Measurements from ENCODE around the gene PTPRE.

GRCh38 chr10:127989481-127990012 lies 82.6 kb downstream of the PTPRE start:
- TF ChIP-seq PATZ1 (CRISPR knock-in tag; IDR thresholded peaks at IDR 0.05; ENCODE audit: borderline replicate concordance) (no peak), TOX (CRISPR knock-in tag; IDR thresholded peaks at IDR 0.05; ENCODE audit: borderline replicate concordance) (no peak), ZFP3 (CRISPR knock-in tag; IDR thresholded peaks at IDR 0.05) (no peak), ARNTL (CRISPR knock-in tag; IDR thresholded peaks at IDR 0.05; ENCODE audit: borderline replicate concordance, low read depth) (no peak), ZFP30 (CRISPR knock-in tag; IDR thresholded peaks at IDR 0.05) (no peak), RARB (CRISPR knock-in tag; IDR thresholded peaks at IDR 0.05) (no peak), OSR1 (CRISPR knock-in tag; IDR thresholded peaks at IDR 0.05) (no peak), CSRNP3 (CRISPR knock-in tag; IDR thresholded peaks at IDR 0.05) (no peak), ZNF70 (CRISPR knock-in tag; IDR thresholded peaks at IDR 0.05) (no peak), ESRRG (CRISPR knock-in tag; IDR thresholded peaks at IDR 0.05) (no peak)
- TF ChIP-seq, protein P1, sequence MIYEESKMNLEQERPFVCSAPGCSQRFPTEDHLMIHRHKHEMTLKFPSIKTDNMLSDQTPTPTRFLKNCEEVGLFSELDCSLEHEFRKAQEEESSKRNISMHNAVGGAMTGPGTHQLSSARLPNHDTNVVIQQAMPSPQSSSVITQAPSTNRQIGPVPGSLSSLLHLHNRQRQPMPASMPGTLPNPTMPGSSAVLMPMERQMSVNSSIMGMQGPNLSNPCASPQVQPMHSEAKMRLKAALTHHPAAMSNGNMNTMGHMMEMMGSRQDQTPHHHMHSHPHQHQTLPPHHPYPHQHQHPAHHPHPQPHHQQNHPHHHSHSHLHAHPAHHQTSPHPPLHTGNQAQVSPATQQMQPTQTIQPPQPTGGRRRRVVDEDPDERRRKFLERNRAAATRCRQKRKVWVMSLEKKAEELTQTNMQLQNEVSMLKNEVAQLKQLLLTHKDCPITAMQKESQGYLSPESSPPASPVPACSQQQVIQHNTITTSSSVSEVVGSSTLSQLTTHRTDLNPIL (CRISPR knock-in tag; IDR thresholded peaks at IDR 0.05; ENCODE audit: low read depth), result no peak

Measured in SK-N-SH treated with all-trans-retinoic acid at 6 μM for 48 hours (cell line).